Measurements from ENCODE around the gene NELL1.

DNA sequence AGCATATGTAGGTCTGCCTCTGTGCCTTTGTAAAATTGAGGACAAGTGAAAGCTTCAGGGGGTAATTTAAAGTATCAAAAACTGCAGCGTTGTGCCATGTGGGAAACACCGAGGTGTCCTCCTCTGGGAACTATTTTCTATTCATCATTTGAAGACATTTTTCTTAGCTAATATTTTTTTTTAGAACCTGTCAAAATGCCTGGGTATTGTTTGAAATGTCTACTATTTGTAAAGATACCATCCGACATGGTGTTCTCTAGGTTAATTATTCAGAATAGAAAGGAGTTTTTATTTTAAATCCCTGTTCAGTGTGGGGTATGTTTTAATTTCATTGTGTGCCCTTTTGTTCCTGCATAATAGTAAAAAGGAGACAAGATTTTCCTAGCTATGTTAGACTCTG lies 490.8 kb downstream of the NELL1 start:
- TF ChIP-seq, protein P1, sequence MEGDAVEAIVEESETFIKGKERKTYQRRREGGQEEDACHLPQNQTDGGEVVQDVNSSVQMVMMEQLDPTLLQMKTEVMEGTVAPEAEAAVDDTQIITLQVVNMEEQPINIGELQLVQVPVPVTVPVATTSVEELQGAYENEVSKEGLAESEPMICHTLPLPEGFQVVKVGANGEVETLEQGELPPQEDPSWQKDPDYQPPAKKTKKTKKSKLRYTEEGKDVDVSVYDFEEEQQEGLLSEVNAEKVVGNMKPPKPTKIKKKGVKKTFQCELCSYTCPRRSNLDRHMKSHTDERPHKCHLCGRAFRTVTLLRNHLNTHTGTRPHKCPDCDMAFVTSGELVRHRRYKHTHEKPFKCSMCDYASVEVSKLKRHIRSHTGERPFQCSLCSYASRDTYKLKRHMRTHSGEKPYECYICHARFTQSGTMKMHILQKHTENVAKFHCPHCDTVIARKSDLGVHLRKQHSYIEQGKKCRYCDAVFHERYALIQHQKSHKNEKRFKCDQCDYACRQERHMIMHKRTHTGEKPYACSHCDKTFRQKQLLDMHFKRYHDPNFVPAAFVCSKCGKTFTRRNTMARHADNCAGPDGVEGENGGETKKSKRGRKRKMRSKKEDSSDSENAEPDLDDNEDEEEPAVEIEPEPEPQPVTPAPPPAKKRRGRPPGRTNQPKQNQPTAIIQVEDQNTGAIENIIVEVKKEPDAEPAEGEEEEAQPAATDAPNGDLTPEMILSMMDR (IDR thresholded peaks at IDR 0.05 in 8 of 11, conservative IDR thresholded peaks at IDR 0.05 in 3 of 11) = no peak
- no peak for TF ChIP-seq POLR2AphosphoS5 (IDR thresholded peaks at IDR 0.05)

Measured in spleen (tissue), 7 donors.